Dedifferentiated amniotic fluid mesenchymal stem cell (primary cell): ENCODE results near the gene SSPN.
"Not testable (repeated sequence)": the region's sequence is repeated elsewhere in the genome, so short reads cannot be mapped to it uniquely, and the experiment has no call there.

ENCODE experiments used
- DNase-seq: peaks from one replicate; pipeline ENCODE4 v3.0.0-alpha.2; 2016; ENCODE audit errors: extremely low spot score

Gene SSPN

DNA sequence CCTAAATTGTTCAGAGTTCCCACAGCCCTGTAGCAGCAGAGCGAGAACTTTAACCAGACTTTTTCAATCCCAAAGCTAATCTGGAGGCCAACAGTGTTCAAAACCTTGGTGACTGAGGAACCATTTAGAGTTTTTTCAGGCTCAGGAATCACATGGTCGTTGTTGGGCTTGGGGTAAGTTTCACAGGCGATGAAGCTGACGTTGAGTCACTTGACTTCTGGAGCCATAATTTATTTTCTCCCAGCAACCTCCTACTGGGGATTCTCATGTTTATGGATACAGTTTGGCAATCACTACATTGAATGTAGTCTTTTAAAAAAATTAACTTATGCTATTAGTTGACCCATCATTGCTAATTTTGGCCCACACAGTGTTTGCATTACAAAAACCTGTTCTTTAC, 34.5 kb downstream of the SSPN start:
- DNase-seq, result no peak

DNA sequence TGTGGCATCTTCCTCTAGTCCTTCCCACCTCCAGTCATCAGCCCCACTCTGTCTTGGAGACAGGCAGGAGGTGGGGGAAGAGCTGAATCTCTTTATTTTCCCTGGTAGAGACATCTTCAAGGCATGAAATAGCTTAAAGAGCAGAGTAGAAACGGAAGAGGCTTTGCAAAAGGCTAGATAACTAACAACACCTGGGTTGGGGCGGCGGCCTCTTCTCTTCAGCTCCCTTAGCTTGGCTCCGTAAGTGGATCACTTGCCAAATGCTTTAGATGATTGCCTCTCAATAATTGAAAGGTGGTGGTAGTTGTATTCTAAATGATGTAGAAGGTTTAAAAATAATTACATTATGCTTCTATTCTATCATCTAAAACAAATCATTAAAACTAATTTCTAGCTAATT, 36.1 kb downstream of the SSPN start:
- DNase-seq, result no peak

DNA sequence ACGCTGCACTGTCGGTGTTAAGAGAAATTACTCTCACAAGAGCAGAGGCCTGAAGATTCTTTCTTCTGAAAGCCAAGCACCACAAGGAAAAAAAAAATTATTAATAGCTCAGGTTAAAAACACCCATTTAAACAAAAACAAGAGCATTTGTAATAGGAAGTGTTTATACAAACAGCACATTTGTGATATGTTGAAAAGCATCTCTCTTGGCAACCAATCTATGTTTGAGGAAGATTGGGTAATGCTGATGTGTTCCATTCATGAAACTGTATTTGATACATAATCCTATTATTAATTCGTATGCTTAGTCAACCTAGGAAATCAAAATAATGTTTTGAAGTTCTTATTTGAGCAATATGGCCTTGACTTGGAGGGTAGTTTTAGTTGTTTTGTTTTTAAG, 36.5 kb downstream of the SSPN start:
- no peak for DNase-seq

DNA sequence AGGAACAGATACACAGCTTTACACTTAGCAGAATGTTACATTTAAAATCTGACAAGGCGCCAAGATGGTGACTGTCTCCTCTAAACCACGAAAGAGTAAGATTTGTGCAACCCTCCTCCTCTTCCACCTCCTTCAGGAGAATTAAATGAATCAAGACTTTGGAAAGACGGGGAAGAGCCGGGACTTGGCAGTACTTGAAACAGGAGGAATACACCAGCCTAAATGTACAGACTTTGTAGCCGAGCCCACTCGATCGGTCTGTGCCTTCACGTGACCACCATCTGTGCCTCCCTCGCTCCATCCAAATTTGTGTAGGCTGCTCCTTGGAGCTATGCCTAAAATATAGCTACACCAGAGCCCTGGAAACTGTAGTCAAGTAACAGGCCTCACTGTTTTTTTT, 38.3 kb downstream of the SSPN start:
- no peak for DNase-seq

DNA sequence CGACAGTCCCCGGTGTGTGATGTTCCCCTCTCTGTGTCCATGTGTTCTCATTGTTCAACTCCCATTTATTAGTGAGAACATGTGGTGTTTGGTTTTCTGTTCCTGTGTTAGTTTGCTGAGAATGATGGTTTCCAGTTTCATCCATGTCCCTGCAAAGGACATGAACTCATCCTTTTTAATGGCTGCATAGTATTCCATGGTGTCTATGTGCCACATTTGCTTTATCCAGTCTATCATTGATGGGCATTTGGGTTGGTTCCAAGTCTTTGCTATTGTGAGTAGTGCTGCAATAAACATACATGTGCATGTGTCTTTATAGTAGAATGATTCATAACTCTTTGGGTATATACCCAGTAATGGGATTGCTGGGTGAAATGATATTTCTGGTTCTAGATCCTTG, 40.1 kb downstream of the SSPN start:
- DNase-seq, result not testable (repeated sequence)

DNA sequence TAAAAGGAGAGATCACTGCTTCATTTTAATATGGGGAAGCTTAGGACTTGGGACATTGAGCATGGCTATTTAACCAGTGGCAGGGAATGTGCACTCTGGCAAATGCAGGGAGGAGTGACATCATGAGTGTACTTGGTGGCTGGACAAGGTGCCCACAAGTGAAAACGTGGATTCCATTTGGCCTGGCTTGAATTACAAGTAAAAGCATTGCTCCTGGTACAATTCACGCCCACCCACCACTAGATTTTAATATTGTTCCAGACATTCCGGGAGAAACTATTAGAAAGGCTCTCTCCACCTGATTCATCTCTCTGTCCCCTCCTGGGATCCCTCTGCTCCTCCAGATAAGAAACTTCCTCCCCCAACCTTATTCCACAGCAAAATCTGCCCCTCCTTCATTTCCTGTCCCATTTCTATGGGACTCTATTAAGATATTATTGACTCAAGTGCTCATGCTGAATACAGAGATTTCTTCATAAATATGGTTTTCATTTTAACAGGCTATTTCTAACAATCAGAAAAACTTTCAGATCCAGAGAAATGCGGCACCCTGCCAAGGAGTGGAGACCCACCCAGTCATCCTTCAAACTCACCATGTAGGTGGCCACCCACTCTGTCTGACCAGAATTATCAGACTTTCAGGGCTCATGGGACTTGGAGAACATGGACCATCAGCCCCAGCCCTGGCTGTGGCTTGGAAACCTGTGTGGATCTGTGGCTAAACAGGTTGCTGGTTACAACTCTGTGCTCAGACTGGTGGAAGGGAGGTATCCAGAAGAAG, 43.2 kb downstream of the SSPN start:
- no peak for DNase-seq

DNA sequence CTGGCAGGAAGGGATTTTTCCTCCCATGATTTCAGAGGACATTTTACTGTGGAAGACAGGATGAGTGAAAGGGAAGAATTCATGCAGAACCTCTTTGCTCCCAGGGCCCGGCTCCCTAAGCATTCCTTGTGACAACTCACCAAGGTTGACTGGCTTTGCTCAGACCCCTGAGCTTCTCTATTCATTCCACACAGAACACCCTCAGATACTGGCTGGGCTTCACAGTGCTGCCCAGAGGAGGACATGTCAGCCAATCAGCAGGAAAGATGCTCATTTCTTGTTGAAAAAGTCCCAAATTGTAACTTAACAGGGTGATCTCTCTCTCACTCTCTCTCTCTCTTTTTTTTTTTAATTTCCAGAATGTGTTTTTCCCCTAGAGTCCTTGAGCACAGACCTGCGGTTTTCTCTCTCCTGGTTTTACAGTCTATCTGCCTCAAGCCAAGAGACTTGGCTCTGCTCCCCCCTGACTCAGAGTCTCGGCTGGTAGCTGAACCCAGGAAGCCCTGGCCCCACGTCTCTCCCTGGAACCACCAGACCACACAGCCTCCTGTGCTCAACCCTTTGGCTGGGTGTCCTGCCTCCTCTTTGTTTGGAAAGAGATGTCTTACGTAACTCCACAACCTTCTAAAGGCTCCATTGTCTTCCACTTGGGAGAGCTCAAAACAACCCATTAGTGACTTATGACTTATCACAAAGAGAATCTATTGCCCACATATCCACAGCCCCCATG, 43.9 kb downstream of the SSPN start:
- DNase-seq, result peak; percentile 61

DNA sequence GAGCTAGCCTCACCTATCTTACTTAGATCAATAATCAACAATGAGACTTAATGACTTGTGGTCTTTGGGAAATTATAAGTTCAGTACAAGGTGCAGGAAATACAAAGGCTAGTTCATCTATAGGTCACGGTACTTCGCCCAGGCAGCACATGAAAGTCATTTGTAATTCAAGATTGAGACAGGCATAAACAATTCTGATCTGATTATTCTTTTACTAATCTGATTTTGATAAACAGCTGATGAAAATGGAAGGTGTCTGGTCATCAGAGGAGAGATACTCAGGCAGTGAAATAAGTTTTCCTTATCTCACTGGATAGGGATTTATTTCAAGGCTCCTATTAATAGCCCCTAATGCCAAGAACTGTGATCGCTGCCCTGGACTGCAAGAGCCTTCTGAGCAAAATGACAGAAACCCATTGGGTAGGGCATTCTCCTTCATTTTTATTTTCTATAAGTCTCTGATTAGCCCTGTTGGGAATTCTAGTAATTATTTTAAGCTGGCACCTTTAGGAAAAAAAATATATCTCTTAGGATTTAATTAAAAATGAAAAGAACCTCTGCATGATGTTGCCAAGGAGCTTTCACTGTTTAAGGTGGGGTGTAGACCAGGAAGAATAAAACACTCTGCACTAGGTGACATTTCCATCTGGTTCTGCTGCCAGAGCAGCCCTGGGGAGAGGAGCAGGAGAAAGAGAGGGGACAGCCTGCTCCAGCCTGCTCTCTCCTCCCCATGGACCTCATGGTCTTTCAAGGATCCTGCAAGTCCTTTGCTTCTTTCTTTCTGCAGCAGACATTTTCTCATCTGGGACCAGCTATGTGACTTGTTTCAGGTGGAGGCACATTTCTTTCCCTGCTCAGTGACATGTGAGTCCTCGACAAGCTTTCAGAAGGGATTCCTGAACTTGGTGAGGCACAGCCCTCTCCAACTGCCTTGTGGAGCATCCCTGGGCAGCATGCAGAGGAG, 44.8 kb downstream of the SSPN start:
- no peak for DNase-seq

DNA sequence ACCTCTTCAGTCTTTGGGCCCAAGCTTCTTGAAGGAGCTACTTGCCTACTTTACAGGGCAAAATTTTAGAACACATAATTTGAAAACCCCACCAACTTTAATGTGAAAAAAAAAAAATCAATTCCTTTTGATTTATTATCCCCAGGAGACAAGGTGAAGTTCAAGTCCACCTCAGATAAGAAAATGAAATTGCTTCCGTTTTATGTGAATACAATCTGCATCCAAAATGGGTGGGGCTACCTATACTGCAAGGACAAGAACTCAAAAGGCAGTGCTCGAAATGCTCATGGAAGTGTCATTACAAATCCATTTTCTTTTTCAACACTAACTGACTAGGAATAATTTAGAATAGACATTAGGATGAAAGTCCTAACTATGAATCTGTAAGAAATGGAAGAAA, 45.7 kb downstream of the SSPN start:
- no peak for DNase-seq

DNA sequence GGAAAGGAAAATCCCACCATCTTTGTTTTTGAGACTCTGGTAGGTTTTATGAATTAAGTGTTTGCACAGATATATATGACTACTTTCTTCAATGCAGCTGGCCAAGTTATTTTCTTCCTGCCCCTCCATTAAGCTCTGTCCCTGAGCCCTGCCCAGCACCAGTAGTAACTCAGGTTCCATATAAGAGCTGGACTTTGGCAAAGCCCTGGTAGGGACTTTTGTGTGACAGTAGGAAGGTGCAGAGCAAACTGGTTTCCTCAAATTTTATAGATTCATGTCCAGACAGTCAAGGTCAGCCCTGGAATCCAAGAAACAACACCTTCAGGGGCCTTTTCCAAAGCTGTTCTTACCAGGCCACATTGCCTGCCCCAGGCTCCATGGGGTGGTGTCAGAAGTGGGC, 47.3 kb downstream of the SSPN start:
- no peak for DNase-seq

DNA sequence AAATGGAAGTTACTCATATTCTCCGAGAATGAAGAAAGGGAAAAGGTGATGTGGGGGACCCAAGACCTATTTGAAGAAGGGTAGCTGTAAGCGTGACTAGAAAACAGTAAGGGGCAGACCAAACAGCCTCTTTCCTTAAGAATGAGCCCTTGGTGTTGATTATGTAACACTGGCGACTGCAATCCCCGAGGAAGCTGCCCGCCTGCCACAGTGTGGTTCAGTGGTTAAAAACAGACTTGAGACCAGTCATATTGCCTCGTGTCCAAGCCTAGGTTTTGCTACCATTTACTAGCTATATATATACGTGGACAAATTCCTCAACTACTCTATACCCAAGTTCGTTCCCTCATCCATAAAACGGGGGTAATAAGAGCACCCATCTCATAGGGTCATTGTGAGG, 49.1 kb downstream of the SSPN start:
- no peak for DNase-seq

DNA sequence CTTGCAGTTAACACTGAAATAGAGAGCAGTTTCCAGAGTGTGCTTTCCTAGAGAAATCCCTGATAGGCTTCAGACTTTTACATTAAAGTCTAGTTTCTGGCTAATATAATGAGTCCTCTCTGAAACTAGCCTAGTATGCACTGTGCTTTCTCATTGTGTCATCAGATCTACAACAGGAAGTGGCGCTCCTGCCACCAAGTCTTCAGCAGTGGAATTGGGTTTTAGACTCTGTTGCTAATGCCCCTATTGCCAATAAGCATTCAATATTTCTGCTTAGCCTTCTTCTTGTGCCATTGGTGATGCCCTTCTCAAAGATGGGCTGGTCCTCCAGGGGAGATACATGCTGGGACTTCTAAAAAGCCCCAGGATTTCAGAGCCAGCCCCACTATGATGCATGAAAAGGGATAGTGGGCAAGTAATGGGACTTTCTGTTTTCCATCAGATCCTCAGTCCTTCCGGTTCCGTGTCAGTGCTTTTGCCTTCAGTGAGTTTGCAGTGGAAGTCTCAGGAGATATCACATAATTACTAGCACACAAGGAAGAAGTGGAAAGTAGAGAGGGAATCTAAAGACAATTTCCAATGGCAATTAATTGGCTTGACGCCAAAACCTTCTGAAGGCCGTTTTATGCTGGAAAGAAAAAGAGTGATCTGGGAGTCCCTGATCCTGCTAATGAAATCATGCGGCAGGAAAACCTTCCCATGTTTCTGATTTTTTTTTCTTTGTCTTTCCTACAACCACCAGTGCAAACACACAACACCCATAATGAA, 50.0 kb downstream of the SSPN start:
- no peak for DNase-seq

DNA sequence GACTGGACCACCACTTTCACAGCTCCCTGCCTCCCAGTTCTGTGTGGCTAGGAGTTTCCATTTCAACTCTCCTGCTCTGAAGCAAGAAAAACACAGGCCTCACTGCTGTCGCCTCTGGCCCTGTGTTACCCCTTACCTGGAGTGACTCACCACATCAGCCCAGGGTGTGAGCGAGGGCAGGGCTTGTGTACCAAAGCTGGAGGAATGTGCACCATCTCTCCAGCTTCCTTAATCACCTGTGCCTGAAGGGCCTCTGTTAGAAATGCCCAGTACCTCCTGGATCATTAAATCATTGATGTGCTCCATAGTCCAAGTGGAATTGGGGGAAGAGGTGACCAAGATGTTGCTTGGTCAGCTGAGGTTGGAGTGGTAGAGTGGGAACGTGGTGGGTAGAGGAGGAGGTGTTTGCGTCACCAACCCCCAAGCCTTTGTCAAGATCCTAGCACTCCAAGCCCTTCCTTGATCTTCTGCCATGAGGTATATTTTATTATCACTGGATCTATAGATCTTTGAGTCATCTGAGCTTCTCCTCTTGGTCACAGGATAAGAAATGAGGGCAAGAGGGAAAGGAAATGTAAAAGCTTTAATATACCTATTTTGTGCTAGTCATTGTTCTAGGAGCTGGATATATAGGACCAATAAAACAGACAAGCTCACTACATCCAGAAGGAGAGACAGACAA, 51.3 kb downstream of the SSPN start:
- DNase-seq, result no peak

DNA sequence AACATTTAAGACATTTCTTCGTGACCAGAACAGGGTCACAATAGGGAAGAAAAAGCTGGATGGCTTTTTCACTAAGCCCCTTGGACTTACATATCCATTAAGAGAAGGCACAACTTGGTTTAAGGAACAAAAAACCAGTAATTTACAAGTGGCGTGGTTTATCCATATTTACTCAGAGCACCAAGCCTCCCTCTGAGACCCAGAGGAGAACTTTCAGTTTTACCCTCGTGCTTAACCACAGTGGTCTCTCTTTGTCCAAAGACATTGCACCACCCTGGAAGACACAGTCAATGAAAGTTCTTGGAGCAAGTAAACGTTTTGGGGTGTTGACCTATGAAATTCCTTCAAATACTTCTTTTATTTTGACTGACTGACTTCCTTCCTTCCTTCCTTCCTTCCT, 52.5 kb downstream of the SSPN start:
- DNase-seq, result no peak

DNA sequence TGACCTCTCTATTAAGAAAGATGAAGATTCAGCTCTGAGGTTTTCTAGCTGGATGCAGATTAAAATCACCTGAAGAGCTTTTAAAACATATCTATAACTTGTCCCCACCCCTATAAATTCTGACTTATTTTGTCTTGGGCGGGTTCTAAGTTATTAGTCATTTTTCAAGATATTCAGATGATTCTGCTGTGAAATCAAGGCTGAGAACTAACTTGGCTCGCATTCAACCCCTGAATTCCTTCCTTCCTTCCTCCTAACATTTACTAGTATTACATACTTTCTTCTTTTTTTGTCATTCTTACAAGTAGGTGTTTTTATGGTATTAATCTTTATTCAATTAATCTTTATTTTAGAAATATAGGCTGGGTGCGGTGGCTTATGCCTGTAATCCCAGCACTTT, 55.4 kb downstream of the SSPN start:
- DNase-seq, result no peak

DNA sequence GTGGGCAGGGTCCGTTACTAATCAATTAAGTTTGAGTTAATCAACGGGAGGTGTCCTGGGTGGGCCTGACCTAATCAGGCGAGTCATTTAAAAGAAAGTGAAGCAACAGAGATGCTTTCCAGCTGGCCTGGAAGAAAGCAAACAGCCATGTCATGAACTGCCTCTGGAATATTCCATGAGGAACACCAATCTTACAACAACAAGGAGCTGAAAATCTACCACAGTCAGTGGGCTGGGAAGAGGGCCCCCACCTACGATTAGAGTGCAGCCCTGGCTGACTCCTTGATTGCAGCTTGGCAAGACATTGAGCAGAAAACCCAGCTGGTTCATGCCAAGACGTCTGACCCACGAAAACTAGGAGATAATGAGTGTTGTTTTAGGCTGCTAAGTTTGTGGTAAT, 56.2 kb downstream of the SSPN start:
- DNase-seq, result no peak

DNA sequence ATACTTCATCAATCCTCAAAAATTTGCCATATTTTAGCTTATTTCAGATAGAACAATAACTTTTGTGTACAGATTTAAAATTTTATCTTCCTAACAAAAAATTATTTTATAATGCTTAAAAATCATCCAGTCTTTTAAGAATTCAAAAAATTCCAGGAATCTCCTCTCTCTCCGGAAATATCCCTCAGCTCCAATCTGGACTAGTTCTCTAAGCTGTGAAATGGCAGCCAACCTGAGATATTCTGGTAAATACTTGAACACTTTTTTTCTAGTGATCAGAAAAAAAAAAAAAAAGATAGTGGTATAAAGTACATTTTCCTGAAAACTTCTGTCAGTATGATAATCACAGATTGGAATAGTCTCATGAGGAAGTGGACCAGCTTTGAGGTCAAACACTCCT, 57.6 kb downstream of the SSPN start:
- DNase-seq, result no peak

DNA sequence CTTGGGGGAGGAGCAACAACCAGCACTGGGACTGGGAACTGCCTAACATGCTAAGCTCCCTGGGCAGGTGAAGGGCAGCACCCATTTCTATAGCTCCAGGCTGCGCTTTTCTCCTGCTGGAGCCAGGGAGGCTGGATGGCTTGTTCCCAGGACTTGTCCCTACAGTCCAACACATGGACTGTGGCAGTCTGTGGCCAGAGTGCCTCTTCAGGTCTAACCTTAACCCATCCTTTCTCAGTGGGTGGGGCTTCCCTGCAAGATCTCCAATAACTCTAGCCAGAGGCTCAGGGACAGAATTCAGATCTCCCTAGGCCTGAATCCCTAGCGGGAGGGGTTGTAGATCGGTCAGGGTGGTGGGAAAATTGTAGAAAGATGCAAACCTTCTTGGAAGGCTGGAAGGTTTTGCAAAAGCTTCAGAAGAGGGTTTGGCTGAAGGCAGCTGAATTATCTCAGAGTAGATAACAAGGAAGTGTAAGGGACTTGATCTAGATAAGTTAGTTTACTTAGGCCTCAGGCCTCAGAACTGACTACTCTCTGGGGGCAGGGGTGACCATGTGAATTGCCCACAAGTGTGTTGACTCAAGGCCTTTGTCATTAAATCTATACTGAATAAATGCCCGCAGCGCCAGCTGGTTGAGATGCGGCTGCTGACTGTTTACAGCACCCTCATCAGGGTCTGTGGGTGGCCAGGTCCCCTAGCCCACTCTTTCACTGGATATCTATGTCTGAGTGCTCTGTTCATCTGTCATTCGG, 60.7 kb downstream of the SSPN start:
- no peak for DNase-seq

DNA sequence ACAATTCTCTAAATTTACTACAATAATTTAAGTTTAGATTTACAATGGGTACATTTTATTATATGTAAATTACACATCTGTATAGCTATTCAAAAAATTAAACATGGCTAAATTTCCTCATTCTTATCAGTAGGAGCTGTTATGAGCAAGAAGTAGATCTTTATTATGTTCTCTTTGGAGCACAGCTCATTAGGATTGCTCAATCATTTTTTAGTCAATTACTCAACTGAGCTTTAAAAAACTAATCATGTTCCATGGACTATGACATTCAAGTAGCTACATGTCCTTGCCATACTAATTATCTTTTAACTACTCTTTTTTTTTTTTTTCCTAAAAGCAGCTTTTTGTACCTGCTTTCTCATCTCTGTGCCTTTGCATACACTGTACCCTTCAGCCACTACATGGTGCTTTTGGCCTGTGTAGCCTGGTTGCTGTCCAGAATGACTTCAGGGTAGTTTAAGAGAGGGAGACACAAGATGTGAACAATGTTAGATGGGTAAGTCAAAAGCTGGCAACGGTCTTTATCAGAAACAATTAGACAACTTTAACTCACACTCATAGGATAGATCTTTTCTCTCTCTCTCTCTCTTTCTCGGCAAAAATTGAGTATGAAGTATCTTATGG, 69.0 kb downstream of the SSPN start:
- DNase-seq, result no peak

DNA sequence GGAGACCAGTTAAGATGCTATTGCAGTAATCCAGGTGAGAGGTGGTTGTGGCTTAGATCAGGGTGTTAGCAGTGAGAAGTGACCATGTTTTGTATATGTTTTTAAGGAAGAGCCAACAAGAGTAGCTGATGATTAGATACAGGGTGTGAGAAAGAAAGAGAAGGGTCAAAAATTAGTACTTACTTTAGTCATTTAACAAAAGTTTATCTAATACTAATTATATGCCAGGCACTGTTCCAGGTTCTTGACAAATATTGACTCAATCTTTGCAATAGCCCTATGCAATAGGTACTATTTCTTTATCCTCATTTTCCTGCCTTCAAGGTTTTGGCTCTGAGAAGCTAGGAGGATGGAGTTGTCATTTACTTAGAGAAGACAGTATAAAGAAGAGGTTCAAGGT, 70.2 kb downstream of the SSPN start:
- DNase-seq, result no peak
